ENCODE data around the gene PLAC1.

The PLAC1 gene

DNA sequence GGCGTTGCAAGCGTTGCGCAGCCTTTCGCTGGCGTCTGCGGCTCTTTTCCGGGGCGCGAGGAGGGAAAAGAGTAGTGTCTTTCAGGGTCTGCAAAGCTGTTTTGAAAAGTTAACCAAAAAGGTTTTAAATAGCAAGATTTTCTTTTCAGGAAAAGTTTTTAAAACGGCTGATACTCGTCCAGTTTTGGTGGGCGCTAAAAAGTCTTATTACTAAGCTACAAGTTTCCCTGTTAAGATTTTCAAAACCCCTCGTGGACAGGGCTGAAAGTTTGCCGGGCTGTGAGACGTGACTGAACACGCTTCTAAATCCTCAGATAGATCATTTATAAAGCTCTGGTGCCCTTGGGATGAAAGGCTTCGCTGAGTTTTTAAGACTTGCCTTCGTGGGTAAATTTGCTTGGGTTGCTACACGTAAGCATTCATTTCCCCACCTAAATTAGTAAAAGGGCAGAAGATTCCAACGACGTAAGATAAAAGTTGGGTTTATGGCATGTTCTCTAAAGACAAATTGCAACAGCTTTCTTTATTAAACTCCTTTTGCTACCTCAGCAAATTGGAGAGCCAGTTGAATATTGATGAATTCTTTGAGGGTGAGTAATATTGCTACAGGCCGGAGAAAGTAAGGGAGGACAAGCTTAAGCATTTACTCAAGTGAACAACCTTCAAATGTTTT lies 106.8 kb downstream of the PLAC1 start:
- TF ChIP-seq, protein P1, sequence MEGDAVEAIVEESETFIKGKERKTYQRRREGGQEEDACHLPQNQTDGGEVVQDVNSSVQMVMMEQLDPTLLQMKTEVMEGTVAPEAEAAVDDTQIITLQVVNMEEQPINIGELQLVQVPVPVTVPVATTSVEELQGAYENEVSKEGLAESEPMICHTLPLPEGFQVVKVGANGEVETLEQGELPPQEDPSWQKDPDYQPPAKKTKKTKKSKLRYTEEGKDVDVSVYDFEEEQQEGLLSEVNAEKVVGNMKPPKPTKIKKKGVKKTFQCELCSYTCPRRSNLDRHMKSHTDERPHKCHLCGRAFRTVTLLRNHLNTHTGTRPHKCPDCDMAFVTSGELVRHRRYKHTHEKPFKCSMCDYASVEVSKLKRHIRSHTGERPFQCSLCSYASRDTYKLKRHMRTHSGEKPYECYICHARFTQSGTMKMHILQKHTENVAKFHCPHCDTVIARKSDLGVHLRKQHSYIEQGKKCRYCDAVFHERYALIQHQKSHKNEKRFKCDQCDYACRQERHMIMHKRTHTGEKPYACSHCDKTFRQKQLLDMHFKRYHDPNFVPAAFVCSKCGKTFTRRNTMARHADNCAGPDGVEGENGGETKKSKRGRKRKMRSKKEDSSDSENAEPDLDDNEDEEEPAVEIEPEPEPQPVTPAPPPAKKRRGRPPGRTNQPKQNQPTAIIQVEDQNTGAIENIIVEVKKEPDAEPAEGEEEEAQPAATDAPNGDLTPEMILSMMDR (IDR thresholded peaks at IDR 0.05; ENCODE audit: low read length, missing control alignments): no peak
- peak overlapping the region; percentile 80 for H3K4me3 ChIP-seq (replicated peaks; ENCODE audit: low read depth, low read length)
- DNase-seq (ENCODE audit: low read depth): peak; percentile 61

- no peak for DNase-seq (ENCODE audit: low read depth)
- H3K4me3 ChIP-seq (replicated peaks; ENCODE audit: low read depth, low read length): peak overlapping the region; percentile 80
- TF ChIP-seq, protein P1 (IDR thresholded peaks at IDR 0.05; ENCODE audit: low read length, missing control alignments): no peak
Measured at GRCh38 chrX:134548257-134549201, 109.7 kb downstream of the PLAC1 start.

DNA sequence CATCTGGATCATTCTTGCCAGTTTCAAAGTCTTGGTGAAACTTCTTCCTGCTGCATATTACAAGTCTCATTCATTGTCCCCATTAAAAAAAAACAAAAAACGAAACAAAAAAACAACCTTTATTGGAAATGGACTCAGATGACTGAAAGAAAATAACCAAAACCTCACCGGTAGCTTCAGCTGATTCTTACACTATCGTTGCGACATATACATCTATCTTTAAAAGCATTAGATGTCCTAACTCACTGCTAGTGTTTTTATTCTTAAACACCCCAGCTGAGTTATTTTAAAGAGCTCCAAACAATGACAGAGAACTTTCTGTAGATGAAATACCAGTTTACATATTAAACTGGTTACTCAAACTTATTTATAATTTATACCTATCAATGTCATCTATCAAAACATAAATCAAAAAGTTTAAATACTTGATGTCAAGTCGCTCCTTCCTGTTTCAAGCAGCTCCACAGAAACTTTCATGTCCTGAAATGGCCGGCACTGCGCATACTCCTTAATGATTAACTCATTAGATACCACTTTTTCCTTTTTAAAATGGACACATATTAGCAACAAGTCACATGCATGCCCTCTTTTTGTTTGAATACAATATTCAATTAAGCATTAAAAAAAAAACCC lies 111.1 kb downstream of the PLAC1 start:
- DNase-seq (ENCODE audit: low read depth): peak; percentile 53
- peak overlapping the region; percentile 80 for H3K4me3 ChIP-seq (replicated peaks; ENCODE audit: low read depth, low read length)
- TF ChIP-seq, protein P1 (IDR thresholded peaks at IDR 0.05; ENCODE audit: low read length, missing control alignments): no peak

- no peak for DNase-seq (ENCODE audit: low read depth)
- TF ChIP-seq, protein P1 (IDR thresholded peaks at IDR 0.05; ENCODE audit: low read length, missing control alignments): no peak
- H3K4me3 ChIP-seq (replicated peaks; ENCODE audit: low read depth, low read length): peak overlapping the region; percentile 80
Measured at GRCh38 chrX:134546187-134546586, 112.1 kb downstream of the PLAC1 start.

DNA sequence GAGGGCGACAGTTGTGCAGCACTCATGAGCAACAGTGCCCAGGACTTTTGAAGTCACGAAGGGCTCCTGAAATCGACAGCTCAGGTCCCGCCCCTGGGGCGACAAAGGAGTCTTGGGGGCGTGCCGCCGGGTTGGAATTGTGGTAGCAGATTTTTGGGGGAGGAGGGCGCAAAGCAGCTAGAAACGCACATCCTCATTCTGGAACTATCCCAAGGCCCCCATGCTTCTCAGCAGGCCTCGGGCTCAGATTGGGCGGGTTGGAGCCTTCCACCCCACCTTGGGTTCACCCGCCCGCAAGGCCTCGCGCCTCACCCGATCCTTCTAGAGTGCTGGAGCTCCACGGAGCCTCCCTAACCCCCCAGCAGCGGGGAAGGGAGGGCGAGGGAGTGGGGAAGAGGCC lies 112.8 kb downstream of the PLAC1 start:
- TF ChIP-seq, protein P1 (IDR thresholded peaks at IDR 0.05; ENCODE audit: low read length, missing control alignments): no peak
- DNase-seq (ENCODE audit: low read depth): no peak
- peak overlapping the region; percentile 80 for H3K4me3 ChIP-seq (replicated peaks; ENCODE audit: low read depth, low read length)

- no peak for DNase-seq (ENCODE audit: low read depth)
- TF ChIP-seq, protein P1 (IDR thresholded peaks at IDR 0.05; ENCODE audit: low read length, missing control alignments): no peak
- no peak overlapping the region for H3K4me3 ChIP-seq (replicated peaks; ENCODE audit: low read depth, low read length)
Measured at GRCh38 chrX:134544513-134545151, 113.6 kb downstream of the PLAC1 start.
